Fibroblast of lung (primary cell): Measurements from ENCODE around the gene HACD2. TPM values are rescaled to one million over a fixed set of nuclear protein-coding genes. Genes with fewer than 3 reads are reported as not detected.

Experiments used
- DNase-seq, 2 donors: peaks; one replicate each; pipeline versions ENCODE4 v3.0.0 to v3.0.0-alpha.2; 2010; ENCODE audit warnings: low read depth in 2 of 2
- H2AFZ ChIP-seq: 2 replicates; pipeline ENCODE4 v1.5.1; 2012; ENCODE audit warnings: low read length, control low read depth, inconsistent platforms
- H3K27ac ChIP-seq: 2 replicates; pipeline ENCODE4 v1.5.1; 2011; ENCODE audit warnings: low read length, control low read depth; ENCODE audit not compliant: insufficient read depth
- H3K27me3 ChIP-seq: 2 replicates; pipeline ENCODE4 v1.5.1; 2011; ENCODE audit warnings: mild to moderate bottlenecking, low read length; ENCODE audit not compliant: control insufficient read depth, insufficient read depth
- H3K36me3 ChIP-seq: 2 replicates; pipeline ENCODE4 v1.5.1; 2011; ENCODE audit warnings: low read length; ENCODE audit not compliant: control insufficient read depth, insufficient read depth
- H3K4me1 ChIP-seq: 2 replicates; pipeline ENCODE4 v1.5.1; 2011; ENCODE audit warnings: low read length; ENCODE audit not compliant: control insufficient read depth, insufficient read depth; ENCODE audit errors: extremely low read depth
- H3K4me2 ChIP-seq: 2 replicates; pipeline ENCODE4 v1.5.1; 2011; ENCODE audit warnings: low read length, control low read depth; ENCODE audit not compliant: insufficient read depth; ENCODE audit errors: extremely low read depth
- H3K4me3 ChIP-seq, 4 experiments: fragments of 200-600 bp in 1 of 4; sonication (generic) in 1 of 4; replicated peaks in 1 of 4; 2 replicates each; pipeline ENCODE4 v1.5.1; 2011 to 2016; ENCODE audit warnings: low read length in 4 of 4, low read depth in 3 of 4, mild to moderate bottlenecking in 3 of 4, control low read depth in 2 of 4, inconsistent platforms in 1 of 4, mixed read lengths in 1 of 4; ENCODE audit not compliant: insufficient read depth in 1 of 4; ENCODE audit errors: control extremely low read depth in 1 of 4
- H3K79me2 ChIP-seq: 2 replicates; pipeline ENCODE4 v1.5.1; 2012; ENCODE audit warnings: mild to moderate bottlenecking, low read length, inconsistent platforms; ENCODE audit not compliant: control insufficient read depth, insufficient read depth
- H3K9ac ChIP-seq: 2 replicates; pipeline ENCODE4 v1.5.1; 2011; ENCODE audit warnings: mild to moderate bottlenecking, low read length, control low read depth; ENCODE audit not compliant: insufficient read depth
- H3K9me3 ChIP-seq: 2 replicates; pipeline ENCODE4 v1.5.1; 2012; ENCODE audit warnings: low read depth, low read length; ENCODE audit not compliant: control insufficient read depth, insufficient read depth
- H4K20me1 ChIP-seq: 2 replicates; pipeline ENCODE4 v1.5.1; 2011; ENCODE audit warnings: low read length; ENCODE audit not compliant: control insufficient read depth, insufficient read depth; ENCODE audit errors: extremely low read depth
- CTCF ChIP-seq, 2 donors: IDR thresholded peaks in 1 of 2; conservative IDR thresholded peaks in 1 of 2; 1 replicate in 1 of 2; 2 replicates in 1 of 2; pipeline ENCODE4 v1.5.1; 2011 to 2012; ENCODE audit warnings: low read length in 2 of 2, control low read depth in 1 of 2, inconsistent platforms in 1 of 2, low read depth in 1 of 2, mild to moderate bottlenecking in 1 of 2
- EZH2 ChIP-seq: IDR thresholded peaks from 2 replicates; pipeline ENCODE4 v1.5.1; 2012; ENCODE audit warnings: low read length, control low read depth, mild to moderate bottlenecking; ENCODE audit errors: missing control alignments
- polyA plus RNA-seq, 2 donors: library from polyadenylated mRNA; depleted of rRNA in 1 of 2; stranded (reverse) in 1 of 2; unstranded in 1 of 2; fragments of >200 nt; gene quantifications; 2 replicates each; pipeline ENCODE4 v1.2.1, GENCODE V29; 2011 to 2012; ENCODE audit warnings: missing spikeins in 1 of 2
- total RNA-seq: library from RNA; depleted of rRNA; stranded (reverse); fragments of >200 nt; gene quantifications from 2 replicates; pipeline ENCODE4 v1.2.1, GENCODE V29; 2014

Gene HACD2
- total and polyA plus RNA-seq, 2 donors (not counting 1 experiment from before 2014, with no cell fraction given), result 22.0 to 48.7 TPM

GRCh38 chr3:123475786-123476185 lies 109.1 kb downstream of the HACD2 start:
- no peak for TF ChIP-seq CTCF (conservative IDR thresholded peaks at IDR 0.05 in 1 of 2, IDR thresholded peaks at IDR 0.05 in 1 of 2; ENCODE audit: low read depth in 1 of 2, low read length in 2 of 2)
- TF ChIP-seq EZH2, result no peak
- no peak overlapping the region for H3K4me3 ChIP-seq
- no peak overlapping the region for H2AFZ ChIP-seq
- H3K9ac ChIP-seq, result no peak overlapping the region
- peaks cover 16% of the 10 kb centered on the region for H3K27me3 ChIP-seq
- H3K27ac ChIP-seq, result no peak overlapping the region
- H3K9me3 ChIP-seq, result no peaks in the 10 kb centered on the region
- H4K20me1 ChIP-seq, result no peaks in the 10 kb centered on the region
- no peaks in the 10 kb centered on the region for H3K36me3 ChIP-seq
- no peak overlapping the region for H3K4me2 ChIP-seq
- H3K4me1 ChIP-seq, result no peaks in the 10 kb centered on the region
- H3K79me2 ChIP-seq, result no peaks in the 10 kb centered on the region
- no peak for DNase-seq

DNA sequence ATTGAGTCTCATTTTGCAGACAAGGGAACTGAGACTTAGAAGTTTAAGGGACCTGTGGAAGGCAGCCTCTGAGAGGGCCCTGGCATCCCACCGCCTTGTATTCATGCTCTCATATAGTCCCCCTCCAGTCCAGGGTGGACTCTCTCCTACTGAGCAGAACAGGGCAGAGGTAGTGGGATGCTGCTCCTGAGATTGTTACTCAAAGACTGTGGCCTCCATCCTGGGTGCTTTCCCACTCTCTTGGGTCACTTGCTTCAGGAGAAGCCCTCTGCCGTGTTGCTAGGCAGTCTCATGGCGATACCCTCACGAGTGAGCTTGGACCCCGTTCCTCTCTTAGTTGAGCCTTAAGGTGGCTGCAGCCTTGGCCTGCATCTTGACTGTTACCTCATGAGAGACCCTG lies 113.7 kb downstream of the HACD2 start:
- Histone ChIP-seq H3K4me3 (no peak overlapping the region), H2AFZ (no peak overlapping the region), H3K79me2 (no peaks in the 10 kb centered on the region), H3K27me3 (peaks cover 11% of the 10 kb centered on the region), H3K36me3 (no peaks in the 10 kb centered on the region), H3K27ac (no peak overlapping the region), H3K9me3 (no peaks in the 10 kb centered on the region), H3K4me2 (no peak overlapping the region), H3K9ac (no peak overlapping the region), H4K20me1 (no peaks in the 10 kb centered on the region), H3K4me1 (no peaks in the 10 kb centered on the region)
- no peak for DNase-seq
- TF ChIP-seq EZH2, result no peak
- TF ChIP-seq CTCF (conservative IDR thresholded peaks at IDR 0.05 in 1 of 2, IDR thresholded peaks at IDR 0.05 in 1 of 2; ENCODE audit: low read depth in 1 of 2, low read length in 2 of 2), result no peak

DNA sequence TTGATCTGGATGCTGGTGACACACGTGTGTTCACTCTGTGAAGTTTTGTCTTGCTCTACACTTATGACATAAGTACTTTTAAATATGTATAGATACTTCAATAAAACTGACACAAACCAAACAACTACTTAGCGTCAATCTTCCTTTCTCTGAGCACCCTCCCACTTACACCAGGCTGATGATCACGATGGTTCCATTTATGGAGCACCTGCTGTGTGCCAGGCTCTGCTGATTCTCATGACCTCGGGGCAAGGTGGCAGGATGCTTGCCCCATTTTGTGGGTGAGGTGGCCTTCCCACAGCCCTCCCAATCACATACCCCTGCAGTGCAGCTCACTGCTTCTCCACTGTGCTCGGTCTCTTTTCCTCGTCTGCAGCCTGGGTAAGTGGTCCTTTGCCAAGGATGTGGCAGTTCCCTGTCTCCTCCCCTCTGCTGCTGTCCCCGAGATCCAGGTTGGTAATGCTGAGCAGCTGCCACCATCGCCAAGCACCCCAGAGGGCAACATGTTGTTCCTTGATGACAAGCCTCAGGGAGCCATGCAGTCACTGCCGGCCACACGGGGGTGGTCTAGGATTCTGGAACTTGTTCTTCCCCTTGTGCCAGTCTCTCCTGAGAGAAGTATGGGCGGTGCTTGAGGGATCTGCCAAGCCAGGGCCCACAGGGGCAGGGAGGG lies 115.4 kb downstream of the HACD2 start:
- H4K20me1 ChIP-seq, result no peaks in the 10 kb centered on the region
- no peaks in the 10 kb centered on the region for H3K4me1 ChIP-seq
- H3K36me3 ChIP-seq, result no peaks in the 10 kb centered on the region
- no peaks in the 10 kb centered on the region for H3K79me2 ChIP-seq
- H3K4me2 ChIP-seq, result no peak overlapping the region
- no peak for DNase-seq
- H3K27me3 ChIP-seq, result no peaks in the 10 kb centered on the region
- TF ChIP-seq EZH2 (no peak), CTCF (conservative IDR thresholded peaks at IDR 0.05 in 1 of 2, IDR thresholded peaks at IDR 0.05 in 1 of 2; ENCODE audit: low read depth in 1 of 2, low read length in 2 of 2) (no peak)
- no peak overlapping the region for H3K9ac ChIP-seq
- H3K4me3 ChIP-seq, result no peak overlapping the region
- no peaks in the 10 kb centered on the region for H3K9me3 ChIP-seq
- H3K27ac ChIP-seq, result no peak overlapping the region
- no peak overlapping the region for H2AFZ ChIP-seq
